ENCODE results near the gene MCF2L2.

DNA sequence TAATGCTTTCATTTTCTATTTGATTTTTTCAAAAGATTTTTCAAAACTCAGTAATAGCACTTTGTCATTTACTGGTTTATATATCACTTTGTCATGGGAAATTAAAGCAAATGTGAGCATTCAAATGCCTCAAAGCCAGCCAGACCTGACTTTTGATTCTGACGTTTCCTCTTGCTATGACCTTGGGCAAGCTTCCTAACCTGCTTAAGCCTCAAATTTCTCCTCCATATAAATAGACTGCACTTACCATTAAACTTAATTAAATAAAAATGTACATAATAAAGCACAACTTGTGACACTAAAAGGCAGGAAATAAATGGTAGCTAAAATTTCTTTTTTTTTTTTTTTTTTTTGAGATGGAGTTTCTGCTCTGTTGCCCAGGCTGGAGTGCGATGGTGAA lies 19.2 kb downstream of the MCF2L2 start:
- TF ChIP-seq, protein P1, sequence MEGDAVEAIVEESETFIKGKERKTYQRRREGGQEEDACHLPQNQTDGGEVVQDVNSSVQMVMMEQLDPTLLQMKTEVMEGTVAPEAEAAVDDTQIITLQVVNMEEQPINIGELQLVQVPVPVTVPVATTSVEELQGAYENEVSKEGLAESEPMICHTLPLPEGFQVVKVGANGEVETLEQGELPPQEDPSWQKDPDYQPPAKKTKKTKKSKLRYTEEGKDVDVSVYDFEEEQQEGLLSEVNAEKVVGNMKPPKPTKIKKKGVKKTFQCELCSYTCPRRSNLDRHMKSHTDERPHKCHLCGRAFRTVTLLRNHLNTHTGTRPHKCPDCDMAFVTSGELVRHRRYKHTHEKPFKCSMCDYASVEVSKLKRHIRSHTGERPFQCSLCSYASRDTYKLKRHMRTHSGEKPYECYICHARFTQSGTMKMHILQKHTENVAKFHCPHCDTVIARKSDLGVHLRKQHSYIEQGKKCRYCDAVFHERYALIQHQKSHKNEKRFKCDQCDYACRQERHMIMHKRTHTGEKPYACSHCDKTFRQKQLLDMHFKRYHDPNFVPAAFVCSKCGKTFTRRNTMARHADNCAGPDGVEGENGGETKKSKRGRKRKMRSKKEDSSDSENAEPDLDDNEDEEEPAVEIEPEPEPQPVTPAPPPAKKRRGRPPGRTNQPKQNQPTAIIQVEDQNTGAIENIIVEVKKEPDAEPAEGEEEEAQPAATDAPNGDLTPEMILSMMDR (IDR thresholded peaks at IDR 0.05) = no peak
- no peak for TF ChIP-seq POLR2A (IDR thresholded peaks at IDR 0.05)
